GM21390 (cell line): Measurements from ENCODE around the gene MXRA7.

Experiments
- ATAC-seq: cut with Tn5 transposase; IDR thresholded peaks from one replicate; pipeline ENCODE4 v1.9.1; 2021; ENCODE audit not compliant: unreplicated experiment

MXRA7 gene

DNA sequence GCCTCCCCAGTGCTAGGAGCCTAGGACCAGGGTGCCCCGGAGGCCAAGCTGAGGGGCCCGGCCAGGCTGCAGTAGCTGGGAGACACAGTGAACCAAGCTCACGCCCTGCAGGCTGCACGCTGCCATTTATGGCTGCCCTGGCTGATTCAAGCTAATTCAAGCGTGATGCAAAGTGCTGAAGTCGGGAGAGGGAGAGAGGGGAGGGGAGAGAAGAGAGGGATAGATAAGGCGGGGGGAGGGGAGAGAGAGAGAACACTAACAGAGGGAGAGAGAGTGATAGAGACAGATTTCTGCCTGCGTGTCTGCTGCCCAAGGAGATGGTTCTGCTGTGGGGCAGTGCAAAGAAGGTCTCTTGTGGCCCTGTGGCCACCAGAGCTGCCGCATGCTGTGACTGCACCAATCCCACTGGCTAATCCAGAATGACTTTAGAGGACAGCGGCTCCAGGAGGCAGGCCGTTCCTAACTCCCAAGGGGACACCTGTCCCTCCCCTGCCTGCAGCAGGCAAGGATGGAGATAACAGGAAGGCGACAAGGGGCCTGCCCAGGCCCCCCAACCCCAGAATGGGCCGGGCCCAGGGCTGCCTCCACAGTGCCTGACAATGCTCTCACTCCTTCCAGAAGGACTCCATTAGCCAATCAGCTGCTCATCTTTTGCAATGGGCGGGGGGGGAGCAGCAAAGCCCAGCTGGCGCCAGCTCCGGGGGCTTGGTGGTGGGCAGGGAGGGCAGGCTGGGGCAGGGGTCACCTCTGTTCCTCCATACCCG, 12.9 kb downstream of the MXRA7 start:
- no peak for ATAC-seq

DNA sequence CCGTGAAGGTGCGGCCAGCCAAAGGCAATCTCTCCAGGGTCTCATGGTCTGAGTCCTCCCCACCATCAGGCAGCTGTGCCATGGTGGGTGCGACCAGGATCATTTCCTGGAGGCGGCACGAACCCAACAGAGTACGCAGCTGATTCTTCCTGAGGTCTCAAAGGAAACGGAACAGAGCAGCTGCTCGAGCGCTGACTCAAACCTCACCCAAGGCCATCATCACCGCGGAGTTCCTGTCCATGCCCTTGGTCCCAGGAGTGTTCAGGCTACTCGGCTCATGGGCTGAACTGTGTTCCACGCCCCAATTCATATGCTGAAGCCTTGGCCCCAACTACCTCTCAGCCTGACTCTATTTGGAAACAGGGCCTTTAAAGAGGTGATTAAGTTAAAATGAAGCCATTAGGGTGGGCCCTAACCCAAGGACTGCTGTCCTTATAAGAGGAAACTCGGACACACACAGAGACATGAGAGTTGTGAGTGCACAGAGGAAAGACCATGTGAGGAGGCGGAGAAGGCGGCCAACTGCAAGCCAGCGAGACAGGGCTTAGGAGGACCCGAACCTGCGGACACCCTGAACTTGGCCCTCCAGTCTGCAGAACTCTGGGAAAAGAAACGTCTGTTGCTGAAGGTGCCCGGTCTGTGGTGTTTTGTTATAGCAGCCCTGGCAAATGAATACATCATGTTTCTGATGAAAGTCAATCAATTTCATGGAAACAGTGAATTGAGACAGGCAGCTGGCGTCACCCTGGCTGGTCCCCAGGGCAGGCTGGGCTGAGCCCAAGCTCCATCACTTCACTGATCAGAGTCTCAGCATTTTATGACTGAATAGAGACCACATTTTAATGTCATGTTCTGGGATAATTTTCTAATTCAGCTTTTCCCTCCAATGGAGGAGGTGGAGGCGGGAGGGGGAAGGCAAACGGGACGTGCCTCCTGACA, 13.7 kb downstream of the MXRA7 start:
- ATAC-seq: no peak

DNA sequence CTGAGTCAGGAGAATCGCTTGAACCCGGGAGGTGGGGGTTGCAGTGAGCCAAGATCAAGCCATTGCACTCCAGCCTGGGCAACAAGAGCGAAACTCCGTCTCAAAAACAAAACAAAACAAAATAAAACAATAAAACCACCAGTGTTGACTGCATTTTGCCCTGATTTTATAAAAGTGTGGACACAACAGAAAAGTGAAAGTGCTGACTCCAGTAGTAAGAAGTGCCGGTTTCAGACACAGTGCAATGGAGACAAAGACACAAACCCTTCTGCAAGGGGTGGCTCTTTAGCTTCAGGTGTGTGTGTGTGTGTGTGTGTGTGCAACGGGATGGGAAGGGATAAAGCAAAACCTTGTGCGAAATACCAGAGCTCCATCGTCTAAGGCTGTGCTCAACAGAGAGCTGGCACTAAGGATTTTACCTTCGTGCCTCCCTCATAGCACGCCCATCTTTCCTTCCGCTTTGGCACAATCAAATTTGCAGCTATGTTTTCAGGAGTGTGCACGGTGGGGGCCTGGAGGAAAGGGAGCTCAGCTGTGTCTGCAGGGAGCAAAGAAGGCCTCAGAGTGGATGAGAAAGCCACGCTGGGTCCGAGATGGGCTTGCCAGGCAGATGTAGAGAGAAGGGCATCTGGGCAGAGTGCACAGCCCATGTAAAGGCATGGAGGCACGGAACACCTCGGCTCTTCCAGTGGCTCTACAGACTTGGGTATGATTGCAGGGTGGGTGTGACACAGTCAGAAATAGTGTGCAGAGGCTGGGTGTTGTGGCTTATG, 15.5 kb downstream of the MXRA7 start:
- no peak for ATAC-seq

DNA sequence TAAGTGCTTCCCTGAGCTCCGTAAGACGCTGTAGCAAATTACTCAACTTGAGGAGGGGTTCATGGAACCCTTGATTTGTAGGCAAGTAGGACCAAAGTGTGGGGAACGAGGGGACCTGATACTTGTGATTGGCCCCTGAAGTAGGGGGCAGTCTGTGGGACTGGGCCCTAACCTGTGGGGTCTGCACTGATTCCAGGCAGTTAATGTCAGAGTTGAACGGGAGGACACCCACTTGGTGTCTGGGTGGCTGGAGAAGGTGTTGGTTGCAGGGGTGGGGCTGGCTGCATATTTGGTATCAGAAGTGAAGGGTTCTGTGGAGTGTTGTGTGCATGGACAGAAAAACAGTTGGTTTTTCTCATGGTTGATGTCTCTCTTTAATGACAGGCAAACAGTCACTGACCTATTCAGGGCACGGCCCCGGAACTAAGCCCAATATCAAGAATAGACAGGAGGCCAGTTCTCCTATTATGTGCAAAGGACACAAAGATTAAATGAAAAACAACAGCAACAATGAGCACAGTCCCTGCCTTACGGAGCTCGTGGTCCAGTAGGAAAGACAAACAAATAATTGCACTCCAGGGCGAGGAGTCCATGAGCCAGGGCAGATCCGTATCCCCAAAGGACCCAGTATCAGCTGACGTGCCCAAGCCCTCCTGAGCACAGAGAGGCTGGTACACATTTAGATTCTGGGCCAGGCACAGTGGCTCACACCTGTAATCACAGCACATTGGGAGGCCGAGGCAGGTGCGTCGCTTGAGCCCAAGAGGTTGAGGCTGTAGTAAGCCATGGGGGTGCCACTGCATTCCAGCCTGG, 19.2 kb downstream of the MXRA7 start:
- no peak for ATAC-seq

GRCh38 chr17:76690596-76691280, 20.0 kb downstream of the MXRA7 start:
- no peak for ATAC-seq

DNA sequence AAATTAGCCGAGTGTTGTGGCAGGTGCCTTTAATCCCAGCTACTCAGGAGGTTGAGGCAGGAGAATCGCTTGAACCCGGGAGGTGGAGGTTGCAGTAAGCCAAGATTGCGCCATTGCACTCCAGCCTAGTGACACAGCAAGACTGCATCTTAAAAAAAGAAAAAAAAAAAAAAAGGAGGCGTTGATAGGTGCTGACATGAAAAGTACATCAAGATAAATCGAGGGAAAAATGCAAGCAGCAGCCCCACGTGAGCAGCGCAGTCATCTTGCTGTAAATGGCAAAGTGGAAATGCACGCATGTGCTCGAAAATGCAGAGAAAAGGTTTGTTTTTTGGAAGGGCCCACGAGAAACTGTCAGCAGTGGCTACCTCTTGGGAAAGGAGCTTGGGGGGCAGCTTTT, 20.9 kb downstream of the MXRA7 start:
- ATAC-seq: no peak

GRCh38 chr17:76688165-76688622, 22.6 kb downstream of the MXRA7 start:
- no peak for ATAC-seq

- ATAC-seq: no peak
Observed at GRCh38 chr17:76687298-76688164, 23.2 kb downstream of the MXRA7 start.

- no peak for ATAC-seq
Observed at GRCh38 chr17:76686538-76687297, 24.0 kb downstream of the MXRA7 start.

DNA sequence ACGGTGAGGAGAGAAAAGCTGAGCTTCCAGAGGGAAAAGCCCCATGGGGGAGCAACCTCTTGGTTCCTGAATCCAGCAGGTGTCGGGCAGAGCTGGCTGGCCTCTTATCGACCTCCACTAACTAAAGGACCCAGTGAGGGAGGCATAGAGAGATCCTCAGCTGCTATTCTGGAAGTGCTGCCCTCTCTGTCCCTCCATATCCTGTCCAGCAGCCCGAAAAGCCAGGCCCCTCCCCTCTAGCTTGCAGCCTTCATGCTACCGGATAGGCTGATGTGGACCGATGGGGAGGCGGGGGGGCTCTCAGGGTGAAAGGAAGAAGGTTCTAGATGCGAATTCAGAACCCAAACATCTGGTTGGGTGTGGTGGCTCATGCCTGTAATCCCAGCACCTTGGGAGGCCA, 24.9 kb downstream of the MXRA7 start:
- ATAC-seq: no peak

DNA sequence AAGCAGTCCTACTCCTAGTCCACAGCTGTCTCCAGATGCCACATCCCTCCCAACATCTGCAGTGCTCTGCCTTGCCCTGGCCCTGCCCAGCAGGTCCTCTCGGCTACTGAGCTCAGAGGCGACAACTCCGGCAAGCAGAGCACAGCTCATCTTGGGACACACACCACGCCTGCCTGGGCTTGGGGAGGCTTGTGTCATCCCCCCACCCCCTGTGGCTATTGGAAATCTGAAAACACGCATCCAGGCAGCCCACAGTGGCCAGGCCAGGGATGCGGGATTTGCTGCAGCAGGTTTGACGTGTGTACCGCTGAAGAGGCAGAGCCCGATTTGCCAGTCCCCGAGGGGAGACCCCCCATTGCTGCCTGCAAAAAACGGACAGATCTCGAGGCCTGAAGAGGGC, 25.4 kb downstream of the MXRA7 start:
- ATAC-seq: no peak

DNA sequence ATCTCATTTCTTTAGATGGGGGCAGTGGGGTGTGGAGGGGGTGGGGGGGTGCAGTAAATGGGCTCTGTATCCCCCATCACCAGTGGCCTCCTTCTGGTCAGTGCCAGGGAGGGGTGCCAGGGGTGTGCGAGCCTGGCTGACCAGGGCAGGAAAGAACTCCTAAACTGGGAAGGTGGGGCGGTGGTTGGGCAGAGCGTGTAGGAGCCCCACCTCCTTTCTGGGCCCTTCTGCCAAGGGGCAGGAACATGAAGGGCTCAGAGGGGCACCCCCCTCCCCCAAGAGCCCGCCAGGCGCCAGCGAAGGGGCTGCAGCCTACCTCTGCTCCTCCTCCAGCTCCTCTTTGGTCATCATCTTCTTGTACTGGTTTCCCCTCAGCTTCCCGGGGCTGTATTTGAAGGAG, 26.0 kb downstream of the MXRA7 start:
- no peak for ATAC-seq

DNA sequence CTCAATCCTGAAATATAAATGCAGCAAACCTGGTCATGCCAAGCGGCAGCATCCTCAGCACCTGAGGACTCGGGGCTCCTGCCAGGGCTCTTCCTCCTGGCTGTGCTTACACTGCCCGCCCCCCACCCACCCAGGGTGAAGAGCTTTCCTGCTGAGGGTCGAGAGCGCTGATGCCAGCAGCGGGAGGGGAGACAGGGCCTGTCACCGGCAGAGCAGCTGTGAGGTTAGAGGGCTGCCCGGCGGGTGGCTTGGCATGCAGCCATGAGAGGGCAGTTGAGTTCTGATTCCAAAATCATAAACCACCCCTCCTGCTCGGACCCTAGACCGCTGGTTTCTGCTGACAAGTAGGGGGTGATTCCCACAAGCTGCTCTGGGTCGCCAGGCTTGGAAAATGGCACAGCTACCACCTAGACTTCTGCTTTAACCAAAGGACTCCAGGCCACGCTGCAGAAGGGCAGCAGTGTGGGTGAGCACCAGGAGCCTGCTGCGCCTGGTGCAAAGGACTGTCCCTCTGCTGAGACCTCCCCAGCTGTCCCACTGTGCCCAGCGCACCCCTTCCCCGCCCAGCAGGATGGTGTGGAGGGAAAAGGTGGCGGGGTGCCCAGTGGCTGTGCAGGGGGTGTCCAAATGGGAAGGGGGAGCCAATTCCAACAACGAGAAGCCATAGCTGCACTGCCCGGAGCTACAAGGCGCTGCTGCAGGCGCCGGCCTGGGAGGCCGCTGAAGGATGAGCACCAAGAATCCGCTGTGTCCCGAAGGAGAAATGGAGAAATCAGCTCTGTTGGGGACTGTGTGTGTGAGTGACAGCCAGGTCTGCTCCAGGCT, 26.6 kb downstream of the MXRA7 start:
- no peak for ATAC-seq

GRCh38 chr17:76683011-76683755, 27.6 kb downstream of the MXRA7 start:
- no peak for ATAC-seq

DNA sequence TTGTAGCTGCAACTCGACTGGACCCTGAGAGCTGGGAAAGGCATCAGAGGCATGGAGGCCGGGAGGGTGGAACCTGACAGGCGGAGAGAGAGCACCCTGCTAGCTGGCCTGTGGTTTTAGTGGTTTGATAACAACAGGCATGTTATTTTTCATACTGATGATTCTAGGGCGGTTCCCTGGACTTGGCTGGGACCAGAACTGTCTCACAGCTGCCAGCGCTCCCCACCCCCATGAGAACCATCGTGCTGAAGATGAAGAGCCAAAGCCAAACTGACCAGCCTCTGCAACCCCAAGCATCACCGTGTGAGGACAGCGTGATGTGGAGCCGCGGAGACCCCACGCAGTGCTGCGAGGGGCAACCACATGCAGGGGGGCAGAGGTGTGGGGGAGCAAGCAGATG, 28.5 kb downstream of the MXRA7 start:
- no peak for ATAC-seq

GRCh38 chr17:76681222-76682137, 29.3 kb downstream of the MXRA7 start:
- no peak for ATAC-seq
